ENCODE results near the gene ANAPC2.

- TF ChIP-seq CTCF (IDR thresholded peaks at IDR 0.05) = no peak
- TF ChIP-seq EZH2 (IDR thresholded peaks at IDR 0.05) = no peak
Measured at GRCh38 chr9:137143459-137143858, 44.9 kb downstream of the ANAPC2 start.
